Adipocyte (in vitro differentiated cells): ENCODE measurements around the gene RASAL3.
"Not testable (repeated sequence)": the region's sequence is repeated elsewhere in the genome, so short reads cannot be mapped to it uniquely, and the experiment has no call there.

Source experiments
- DNase-seq: peaks from one replicate; pipeline ENCODE4 v3.0.0-alpha.2; 2015; ENCODE audit warnings: low read depth
- H3K27me3 ChIP-seq: replicated peaks from 2 replicates; pipeline ENCODE4 v1.7.0; 2013; ENCODE audit warnings: mild to moderate bottlenecking, low read length, moderate library complexity; ENCODE audit not compliant: control insufficient read depth, insufficient read depth
- H3K36me3 ChIP-seq: 2 replicates; pipeline ENCODE4 v1.7.0; 2013; ENCODE audit warnings: low read length, mild to moderate bottlenecking, moderate library complexity; ENCODE audit not compliant: control insufficient read depth, insufficient read depth, severe bottlenecking
- H3K4me1 ChIP-seq: 2 replicates; pipeline ENCODE4 v1.7.0; 2013; ENCODE audit warnings: mild to moderate bottlenecking, low read length, moderate library complexity; ENCODE audit not compliant: control insufficient read depth, insufficient read depth
- H3K4me3 ChIP-seq: 2 replicates; pipeline ENCODE4 v1.7.0; 2013; ENCODE audit warnings: mild to moderate bottlenecking, low read length, moderate library complexity
- H3K9ac ChIP-seq: 2 replicates; pipeline ENCODE4 v1.7.0; 2013; ENCODE audit warnings: mild to moderate bottlenecking, low read length, moderate library complexity
- H3K9me3 ChIP-seq: 2 replicates; pipeline ENCODE4 v1.7.0; 2013; ENCODE audit warnings: mild to moderate bottlenecking, low read length, moderate library complexity; ENCODE audit not compliant: control insufficient read depth

RASAL3 gene

GRCh38 chr19:15421136-15421695 lies 43.1 kb downstream of the RASAL3 start:
- H3K4me1 ChIP-seq, result peaks cover 23% of the 10 kb centered on the region
- H3K9ac ChIP-seq, result no peak overlapping the region
- H3K9me3 ChIP-seq, result no peaks in the 10 kb centered on the region
- H3K27me3 ChIP-seq, result no peaks in the 10 kb centered on the region
- no peak for DNase-seq
- H3K4me3 ChIP-seq, result no peak overlapping the region
- peaks cover 41% of the 10 kb centered on the region for H3K36me3 ChIP-seq

- peak overlapping the region; percentile 93 for H3K4me3 ChIP-seq
- H3K27me3 ChIP-seq, result no peaks in the 10 kb centered on the region
- H3K9ac ChIP-seq, result peak overlapping the region; percentile 94
- H3K4me1 ChIP-seq, result peaks cover 23% of the 10 kb centered on the region
- H3K36me3 ChIP-seq, result peaks cover 41% of the 10 kb centered on the region
- DNase-seq, result peak; percentile 15
- H3K9me3 ChIP-seq, result no peaks in the 10 kb centered on the region
Observed at GRCh38 chr19:15419413-15420025, 44.8 kb downstream of the RASAL3 start.

- Histone ChIP-seq H3K9me3 (no peaks in the 10 kb centered on the region), H3K4me1 (peaks cover 24% of the 10 kb centered on the region), H3K36me3 (peaks cover 34% of the 10 kb centered on the region), H3K27me3 (no peaks in the 10 kb centered on the region), H3K9ac (peak within 1 kb of the TSS; percentile 94), H3K4me3 (peak within 1 kb of the TSS; percentile 93)
- peak; percentile 100 for DNase-seq
Observed at GRCh38 chr19:15418579-15419412, 45.5 kb downstream of the RASAL3 start, which contains the start of gene AKAP8L. Gene AKAP8L (minus strand): TSS chr19:15418988. CDS start chr19:15418923, 65 bp downstream.

GRCh38 chr19:15418231-15418578 lies 46.1 kb downstream of the RASAL3 start:
- Histone ChIP-seq H3K9ac (peak overlapping the region; percentile 94), H3K9me3 (no peaks in the 10 kb centered on the region), H3K4me3 (peak overlapping the region; percentile 93), H3K27me3 (no peaks in the 10 kb centered on the region), H3K36me3 (peaks cover 30% of the 10 kb centered on the region), H3K4me1 (peaks cover 30% of the 10 kb centered on the region)
- peak; percentile 80 for DNase-seq

- Histone ChIP-seq H3K9me3 (no peaks in the 10 kb centered on the region), H3K27me3 (no peaks in the 10 kb centered on the region), H3K4me1 (peaks cover 35% of the 10 kb centered on the region), H3K4me3 (peak overlapping the region; percentile 93), H3K36me3 (peaks cover 29% of the 10 kb centered on the region), H3K9ac (peak overlapping the region; percentile 94)
- peak; percentile 52 for DNase-seq
Observed at GRCh38 chr19:15417699-15418098, 46.6 kb downstream of the RASAL3 start.

- Histone ChIP-seq H3K9me3 (no peaks in the 10 kb centered on the region), H3K4me3 (no peak overlapping the region), H3K36me3 (peaks cover 49% of the 10 kb centered on the region), H3K9ac (no peak overlapping the region), H3K27me3 (no peaks in the 10 kb centered on the region), H3K4me1 (peaks cover 44% of the 10 kb centered on the region)
- DNase-seq, result no peak
Observed at GRCh38 chr19:15412832-15413231, 51.5 kb downstream of the RASAL3 start.

DNA sequence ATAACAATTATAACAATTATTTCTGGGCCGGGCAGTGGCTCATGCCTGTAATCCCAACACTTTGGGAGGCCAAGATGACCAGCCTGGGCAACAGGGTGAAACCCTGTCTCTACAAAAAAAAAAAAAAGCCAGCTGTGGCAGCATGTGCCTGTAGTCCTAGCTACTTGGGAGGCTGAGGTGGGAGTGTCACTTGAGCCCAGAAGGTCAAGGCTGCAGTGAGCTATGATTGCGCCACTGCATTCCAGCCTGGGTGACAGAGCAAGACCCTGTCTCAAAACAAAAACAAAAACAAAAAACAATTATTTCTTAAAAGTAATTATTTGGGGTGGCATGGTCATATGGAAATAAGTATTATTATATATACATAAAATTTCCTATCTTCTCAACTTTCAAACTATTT lies 53.0 kb downstream of the RASAL3 start:
- not testable (repeated sequence) for H3K4me3 ChIP-seq, H3K9ac ChIP-seq, H3K27me3 ChIP-seq, H3K9me3 ChIP-seq
- Histone ChIP-seq H3K36me3 (peaks cover 58% of the 10 kb centered on the region), H3K4me1 (peaks cover 36% of the 10 kb centered on the region)
- peak; percentile 24 for DNase-seq

GRCh38 chr19:15404780-15405211 lies 59.5 kb downstream of the RASAL3 start:
- H3K4me1 ChIP-seq, result peaks cover 22% of the 10 kb centered on the region
- no peak overlapping the region for H3K9ac ChIP-seq
- H3K9me3 ChIP-seq, result no peaks in the 10 kb centered on the region
- no peak overlapping the region for H3K4me3 ChIP-seq
- no peak for DNase-seq
- peaks cover 75% of the 10 kb centered on the region for H3K36me3 ChIP-seq
- no peaks in the 10 kb centered on the region for H3K27me3 ChIP-seq

DNA sequence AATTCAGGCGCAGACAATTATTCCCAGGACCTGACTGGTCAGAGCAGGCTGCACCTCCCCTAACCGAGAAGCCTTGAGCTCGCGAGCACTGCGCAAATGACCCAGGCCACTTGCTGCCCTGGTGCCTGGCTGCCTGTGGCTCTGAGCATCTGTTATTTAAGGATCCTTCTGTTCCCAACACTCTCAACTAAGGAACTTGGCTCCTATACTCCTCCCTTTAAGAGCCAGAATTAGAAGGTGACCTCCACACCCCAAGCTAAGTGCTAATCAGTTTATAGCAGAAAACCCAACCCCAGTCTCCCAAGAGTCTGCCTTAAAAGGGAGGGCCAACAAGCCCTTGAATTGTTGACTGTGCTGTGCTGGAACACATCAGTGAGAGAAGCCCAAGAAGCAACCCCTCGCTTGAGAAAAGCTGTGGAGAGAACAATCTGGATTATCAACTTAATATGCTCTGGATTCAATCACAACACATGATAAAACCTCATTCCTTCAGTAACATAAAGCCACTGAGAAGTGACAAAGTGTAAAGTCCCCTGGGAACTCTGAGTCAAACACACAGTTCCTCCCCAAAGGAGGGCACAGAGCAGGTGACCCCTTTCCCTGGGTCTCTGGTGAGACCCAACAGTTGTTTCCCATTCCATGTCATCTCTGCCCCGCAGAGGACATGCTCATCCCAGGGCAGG lies 60.1 kb downstream of the RASAL3 start:
- Histone ChIP-seq H3K4me1 (peaks cover 22% of the 10 kb centered on the region), H3K36me3 (peaks cover 75% of the 10 kb centered on the region), H3K9me3 (no peaks in the 10 kb centered on the region), H3K4me3 (no peak overlapping the region), H3K9ac (no peak overlapping the region), H3K27me3 (no peaks in the 10 kb centered on the region)
- no peak for DNase-seq

DNA sequence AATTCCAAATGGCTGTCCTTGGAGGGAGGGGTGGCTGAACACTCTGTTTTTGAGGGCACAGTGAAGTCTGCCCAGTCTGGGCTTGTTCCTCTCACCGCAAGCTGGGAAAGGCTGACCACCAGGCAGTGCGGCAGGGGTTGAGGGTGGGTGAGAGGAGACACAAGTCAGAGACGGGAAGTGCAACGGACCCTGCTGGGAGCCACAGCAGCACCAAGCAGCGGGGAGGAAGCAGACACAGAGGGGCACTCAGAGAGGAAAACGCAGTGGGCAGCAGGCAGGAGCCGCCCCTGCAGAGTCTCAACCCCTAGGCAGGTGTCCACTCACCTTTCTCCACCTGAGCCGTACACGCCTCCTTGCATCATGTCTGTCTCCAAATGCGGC lies 61.2 kb downstream of the RASAL3 start:
- Histone ChIP-seq H3K4me1 (peaks cover 22% of the 10 kb centered on the region), H3K27me3 (no peaks in the 10 kb centered on the region), H3K9ac (no peak overlapping the region), H3K9me3 (no peaks in the 10 kb centered on the region), H3K4me3 (no peak overlapping the region), H3K36me3 (peaks cover 80% of the 10 kb centered on the region)
- DNase-seq, result no peak
